ENCODE results near the gene SLC16A2. TPM values are rescaled to one million over a fixed set of nuclear protein-coding genes. Genes with fewer than 3 reads are reported as not detected.

SLC16A2 gene
- total RNA-seq, 1 experiment from 2014 or later, result 78.7 TPM

DNA sequence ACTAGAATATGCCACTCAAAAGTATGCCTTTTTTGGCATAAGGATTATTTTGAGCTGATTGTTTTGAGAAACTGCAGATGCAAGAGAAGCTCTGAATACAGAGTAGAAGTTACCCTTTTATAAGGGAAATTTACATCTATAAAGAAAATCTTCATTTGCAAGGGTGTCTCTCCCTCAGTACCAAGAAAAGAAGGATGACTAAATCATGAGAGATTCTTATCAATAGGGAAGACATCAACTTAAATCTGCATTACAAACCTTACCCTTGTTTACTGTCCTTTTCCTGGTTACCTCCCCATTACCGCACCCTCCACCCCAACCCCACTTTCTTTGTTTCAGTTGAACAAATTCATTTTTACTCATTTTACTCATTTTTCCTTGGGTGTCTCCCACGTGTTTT is 130.6 kb downstream of the SLC16A2 start:
- no peak for DNase-seq
- H3K36me3 ChIP-seq (replicated peaks; ENCODE audit: control insufficient read depth, insufficient read depth, low read length), result no peaks in the 10 kb centered on the region
- no peaks in the 10 kb centered on the region for H3K27me3 ChIP-seq (ENCODE audit: control insufficient read depth, insufficient read depth, low read length)
- no peak overlapping the region for H3K4me3 ChIP-seq (ENCODE audit: insufficient read depth, low read depth, low read length)

DNA sequence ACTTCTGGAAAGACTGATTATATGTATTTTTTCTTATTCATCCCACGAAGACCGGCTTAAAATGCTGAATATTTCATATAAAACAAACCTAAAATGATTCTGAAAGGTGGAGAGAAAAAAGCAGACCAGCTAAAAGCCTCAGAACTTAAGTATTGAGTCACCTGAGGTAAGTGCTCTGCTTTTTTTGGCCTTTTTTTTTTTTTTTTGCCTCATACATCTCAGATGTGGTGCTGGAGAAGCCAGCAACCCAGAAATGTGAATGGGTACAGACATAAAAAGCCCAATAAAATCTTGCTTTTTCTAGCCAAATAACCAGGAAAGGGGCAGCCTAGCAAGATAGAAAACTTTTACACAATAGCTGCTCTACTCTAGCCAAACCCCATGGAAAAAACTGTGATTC is 136.1 kb downstream of the SLC16A2 start:
- Histone ChIP-seq H3K4me3 (ENCODE audit: insufficient read depth, low read depth, low read length) (no peak overlapping the region), H3K36me3 (replicated peaks; ENCODE audit: control insufficient read depth, insufficient read depth, low read length) (no peaks in the 10 kb centered on the region), H3K27me3 (ENCODE audit: control insufficient read depth, insufficient read depth, low read length) (no peaks in the 10 kb centered on the region)
- DNase-seq, result no peak

DNA sequence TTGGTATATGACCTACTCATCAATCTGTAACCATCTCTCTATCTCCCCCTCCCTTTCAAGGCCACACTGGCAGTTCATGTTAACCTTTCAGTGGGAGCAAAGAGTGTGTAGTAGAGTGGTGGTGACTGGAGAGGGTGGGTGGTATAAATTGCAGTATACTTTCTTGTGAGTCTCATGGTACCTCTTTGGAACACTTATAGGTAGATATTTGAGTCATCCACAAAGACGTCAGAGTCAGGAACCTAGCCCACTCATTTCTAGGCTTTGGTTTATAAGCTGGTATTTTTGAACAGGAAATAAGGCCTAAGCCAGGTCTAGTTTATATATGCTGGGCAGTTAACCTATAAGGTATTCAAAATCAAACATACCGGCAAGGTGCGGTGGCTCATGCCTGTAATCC is 156.8 kb downstream of the SLC16A2 start:
- DNase-seq, result no peak
- no peaks in the 10 kb centered on the region for H3K27me3 ChIP-seq (ENCODE audit: control insufficient read depth, insufficient read depth, low read length)
- H3K4me3 ChIP-seq (ENCODE audit: insufficient read depth, low read depth, low read length), result no peak overlapping the region

DNA sequence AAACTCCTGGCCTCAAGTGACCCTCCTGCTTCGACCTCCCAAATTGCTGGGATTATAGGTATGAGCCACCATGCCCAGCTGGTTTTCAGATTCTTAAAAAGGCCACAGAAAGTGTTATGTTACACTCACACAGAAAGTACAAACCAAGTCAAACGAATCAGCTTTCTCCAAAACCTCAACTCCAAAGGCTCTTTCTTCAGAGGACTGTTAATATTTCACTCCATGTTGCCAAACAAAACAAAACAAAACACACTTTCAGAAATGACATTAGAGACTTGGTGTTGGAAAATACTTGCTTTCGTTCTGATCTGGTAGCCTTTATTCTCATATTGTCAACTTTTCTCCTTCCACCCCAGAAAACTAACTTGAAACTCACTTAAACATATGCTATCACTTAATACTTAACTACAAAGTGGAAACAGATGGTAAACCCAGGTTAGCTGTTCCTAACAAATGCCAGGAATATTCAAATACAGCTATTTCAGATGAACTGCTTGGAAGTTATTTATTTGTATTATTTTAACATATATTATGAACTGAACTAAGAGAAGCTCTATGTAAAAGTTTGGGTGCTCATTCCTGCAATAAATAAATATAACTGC is 158.4 kb downstream of the SLC16A2 start:
- no peaks in the 10 kb centered on the region; the same call in 1 of the 2 replicates for H3K36me3 ChIP-seq (replicated peaks; ENCODE audit: control insufficient read depth, insufficient read depth, low read length)
- DNase-seq, result no peak
- no peaks in the 10 kb centered on the region for H3K27me3 ChIP-seq (ENCODE audit: control insufficient read depth, insufficient read depth, low read length)
- H3K4me3 ChIP-seq (ENCODE audit: insufficient read depth, low read depth, low read length), result no peak overlapping the region

More for the DNA sequence above, 156.8 kb downstream of the SLC16A2 start:
- H3K36me3 ChIP-seq (replicated peaks; ENCODE audit: control insufficient read depth, insufficient read depth, low read length), result no peaks in the 10 kb centered on the region; the same call in 1 of the 2 replicates

Other genes with a start within 250 kb of the SLC16A2 start
- gene ZCCHC13, start 117.3 kb upstream of the SLC16A2 start, total RNA-seq (2014; rRNA removed; shearing (Covaris generic)), result not detected in 2 replicates
- gene RLIM, start 193.1 kb downstream of the SLC16A2 start, total RNA-seq (2014; rRNA removed; shearing (Covaris generic)), result 25.9 and 37.1 TPM in 2 replicates

All from H7 (cell line).